KMS-11 (cell line): ENCODE data around the gene UCHL1.
"Not testable (repeated sequence)": the region's sequence is repeated elsewhere in the genome, so short reads cannot be mapped to it uniquely, and the experiment has no call there.

ENCODE experiments used
- H2AFZ ChIP-seq: fragments of 200-600 bp; sonication (generic); 2 replicates; pipeline ENCODE4 v1.6.1; 2016; ENCODE audit warnings: antibody characterized with exemption, mixed run types, low read depth
- H3K27ac ChIP-seq: fragments of 200-600 bp; sonication (generic); 2 replicates; pipeline ENCODE4 v1.6.1; 2016; ENCODE audit warnings: mild to moderate bottlenecking, mixed run types
- H3K27me3 ChIP-seq: fragments of 200-600 bp; sonication (generic); 2 replicates; pipeline ENCODE4 v1.6.1; 2017; ENCODE audit warnings: mild to moderate bottlenecking, low read depth, mixed run types, moderate library complexity; ENCODE audit not compliant: insufficient read depth
- H3K36me3 ChIP-seq: fragments of 200-600 bp; sonication (generic); 2 replicates; pipeline ENCODE4 v1.6.1; 2017; ENCODE audit warnings: mild to moderate bottlenecking, mixed run types; ENCODE audit not compliant: insufficient read depth
- H3K4me1 ChIP-seq: fragments of 200-600 bp; sonication (generic); 2 replicates; pipeline ENCODE4 v1.6.1; 2016; ENCODE audit warnings: mild to moderate bottlenecking, low read depth, mixed run types; ENCODE audit not compliant: poor library complexity, severe bottlenecking
- H3K4me2 ChIP-seq: fragments of 200-600 bp; sonication (generic); 2 replicates; pipeline ENCODE4 v1.7.0; 2016; ENCODE audit warnings: mild to moderate bottlenecking, mixed run types
- H3K4me3 ChIP-seq: fragments of 200-600 bp; sonication (generic); IDR thresholded peaks from 2 replicates; pipeline ENCODE4 v1.6.1; 2017; ENCODE audit warnings: low read depth, low read length, mixed read lengths; ENCODE audit not compliant: insufficient read depth
- H3K79me2 ChIP-seq: fragments of 200-600 bp; sonication (generic); 2 replicates; pipeline ENCODE4 v1.6.1; 2016; ENCODE audit warnings: low read depth, mixed run types; ENCODE audit not compliant: insufficient read depth
- H3K9ac ChIP-seq: fragments of 200-600 bp; sonication (generic); 2 replicates; pipeline ENCODE4 v1.6.1; 2016; ENCODE audit warnings: mild to moderate bottlenecking, mixed run types
- H4K20me1 ChIP-seq: fragments of 200-600 bp; sonication (generic); 2 replicates; pipeline ENCODE4 v1.6.1; 2016; ENCODE audit warnings: mild to moderate bottlenecking, mixed run types; ENCODE audit not compliant: insufficient read depth
- TF ChIP-seq, protein P1 (sequence below): fragments of 200-600 bp; sonication (generic); conservative IDR thresholded peaks from 2 replicates; pipeline ENCODE4 v1.6.1; 2017; ENCODE audit warnings: low read depth, mild to moderate bottlenecking, antibody characterized with exemption, low read length, moderate library complexity, mixed read lengths

The UCHL1 gene

DNA sequence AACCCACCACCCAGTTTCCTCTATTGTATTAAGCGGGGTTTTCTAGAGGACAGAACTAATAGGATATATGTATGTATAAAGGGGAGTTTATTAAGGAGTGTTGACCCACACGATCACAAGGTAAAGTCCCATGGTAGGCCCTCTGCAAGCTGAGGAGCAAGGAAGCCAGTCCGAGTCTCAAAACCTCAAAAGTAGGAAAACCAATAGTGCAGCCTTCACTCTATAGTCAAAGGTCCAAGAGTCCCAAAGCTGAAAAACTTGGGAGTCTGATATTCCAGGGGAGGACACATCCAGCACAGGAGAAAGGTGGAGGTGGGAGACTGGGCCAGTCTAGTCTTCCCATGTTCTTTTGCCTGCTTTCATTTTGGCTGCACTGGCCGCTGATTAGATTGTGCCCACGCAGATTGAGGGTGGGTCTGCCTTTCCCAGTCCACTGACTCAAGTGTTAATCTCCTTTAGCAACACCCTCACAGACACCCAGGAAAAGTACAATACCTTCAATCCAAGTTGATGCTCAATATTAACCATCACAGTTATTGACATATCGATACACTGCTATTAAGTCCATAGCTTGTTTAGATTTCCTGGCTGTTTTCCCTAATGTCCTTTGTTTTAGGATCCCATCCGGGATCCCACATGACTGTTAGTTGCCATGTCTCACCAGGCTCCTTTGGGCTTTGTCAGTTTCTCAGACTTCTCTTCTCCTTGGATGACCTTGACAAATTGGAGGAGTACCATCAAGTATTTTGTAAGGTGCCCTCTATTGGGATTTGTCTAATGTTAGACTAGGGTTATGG is 12.2 kb downstream of the UCHL1 start:
- H3K27ac ChIP-seq = no peak overlapping the region
- H4K20me1 ChIP-seq = no peaks in the 10 kb centered on the region
- no peak overlapping the region for H3K4me3 ChIP-seq
- no peak overlapping the region for H3K9ac ChIP-seq
- H3K79me2 ChIP-seq = no peaks in the 10 kb centered on the region
- H3K27me3 ChIP-seq = no peaks in the 10 kb centered on the region
- H3K4me1 ChIP-seq = no peaks in the 10 kb centered on the region
- no peak overlapping the region for H2AFZ ChIP-seq
- H3K4me2 ChIP-seq = no peak overlapping the region
- TF ChIP-seq, protein P1, sequence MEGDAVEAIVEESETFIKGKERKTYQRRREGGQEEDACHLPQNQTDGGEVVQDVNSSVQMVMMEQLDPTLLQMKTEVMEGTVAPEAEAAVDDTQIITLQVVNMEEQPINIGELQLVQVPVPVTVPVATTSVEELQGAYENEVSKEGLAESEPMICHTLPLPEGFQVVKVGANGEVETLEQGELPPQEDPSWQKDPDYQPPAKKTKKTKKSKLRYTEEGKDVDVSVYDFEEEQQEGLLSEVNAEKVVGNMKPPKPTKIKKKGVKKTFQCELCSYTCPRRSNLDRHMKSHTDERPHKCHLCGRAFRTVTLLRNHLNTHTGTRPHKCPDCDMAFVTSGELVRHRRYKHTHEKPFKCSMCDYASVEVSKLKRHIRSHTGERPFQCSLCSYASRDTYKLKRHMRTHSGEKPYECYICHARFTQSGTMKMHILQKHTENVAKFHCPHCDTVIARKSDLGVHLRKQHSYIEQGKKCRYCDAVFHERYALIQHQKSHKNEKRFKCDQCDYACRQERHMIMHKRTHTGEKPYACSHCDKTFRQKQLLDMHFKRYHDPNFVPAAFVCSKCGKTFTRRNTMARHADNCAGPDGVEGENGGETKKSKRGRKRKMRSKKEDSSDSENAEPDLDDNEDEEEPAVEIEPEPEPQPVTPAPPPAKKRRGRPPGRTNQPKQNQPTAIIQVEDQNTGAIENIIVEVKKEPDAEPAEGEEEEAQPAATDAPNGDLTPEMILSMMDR = no peak
- H3K36me3 ChIP-seq = no peaks in the 10 kb centered on the region; the same call in 1 of the 2 replicates

DNA sequence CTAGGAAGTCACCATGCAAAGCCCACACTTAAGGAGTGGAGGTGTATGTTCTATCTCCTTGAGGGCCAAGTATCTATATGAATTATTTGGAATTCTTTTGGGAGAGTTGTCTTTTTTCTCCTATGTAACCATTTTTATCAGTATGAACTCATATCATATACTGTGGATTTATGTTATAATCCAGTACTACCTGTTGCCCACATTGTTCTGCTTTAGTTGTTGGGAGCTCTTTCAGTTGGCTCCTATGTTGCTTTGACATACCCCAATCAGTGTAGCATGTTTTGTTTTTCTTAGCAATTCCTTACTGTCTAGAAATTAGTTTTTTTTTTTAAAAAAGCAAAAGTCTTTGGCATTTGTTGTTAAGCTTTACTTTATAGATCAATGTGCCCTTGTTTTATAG is 13.0 kb downstream of the UCHL1 start:
- H4K20me1 ChIP-seq = no peaks in the 10 kb centered on the region

DNA sequence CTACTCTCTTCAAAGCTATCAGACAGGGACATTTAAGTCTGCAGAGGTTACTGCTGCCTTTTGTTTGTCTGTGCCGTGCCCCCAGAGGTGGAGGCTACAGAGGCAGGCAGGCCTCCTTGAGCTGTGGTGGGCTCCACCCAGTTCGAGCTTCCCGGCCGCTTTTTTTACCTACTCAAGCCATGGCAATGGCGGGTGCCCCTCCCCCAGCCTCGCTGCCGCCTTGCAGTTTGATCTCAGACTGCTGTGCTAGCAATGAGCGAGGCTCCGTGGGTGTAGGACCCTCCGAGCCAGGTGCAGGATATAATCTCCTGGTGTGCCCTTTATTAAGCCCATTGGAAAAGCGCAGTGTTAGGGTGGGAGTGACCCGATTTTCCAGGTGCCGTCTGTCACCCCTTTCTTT is 19.2 kb downstream of the UCHL1 start:
- not testable (repeated sequence) for H3K4me3 ChIP-seq, H3K79me2 ChIP-seq, H4K20me1 ChIP-seq, H3K27me3 ChIP-seq, H3K27ac ChIP-seq, H3K36me3 ChIP-seq, H3K4me2 ChIP-seq, H3K4me1 ChIP-seq, H3K9ac ChIP-seq, H2AFZ ChIP-seq

More for the DNA sequence above, 13.0 kb downstream of the UCHL1 start:
- H3K9ac ChIP-seq = no peak overlapping the region
- H3K4me3 ChIP-seq = no peak overlapping the region
- no peak overlapping the region for H3K4me2 ChIP-seq
- H3K4me1 ChIP-seq = no peaks in the 10 kb centered on the region
- no peak overlapping the region for H3K27ac ChIP-seq
- H3K27me3 ChIP-seq = no peaks in the 10 kb centered on the region
- no peak overlapping the region for H2AFZ ChIP-seq
- H3K79me2 ChIP-seq = no peaks in the 10 kb centered on the region
- no peaks in the 10 kb centered on the region; the same call in 1 of the 2 replicates for H3K36me3 ChIP-seq
- TF ChIP-seq, protein P1 = no peak

DNA sequence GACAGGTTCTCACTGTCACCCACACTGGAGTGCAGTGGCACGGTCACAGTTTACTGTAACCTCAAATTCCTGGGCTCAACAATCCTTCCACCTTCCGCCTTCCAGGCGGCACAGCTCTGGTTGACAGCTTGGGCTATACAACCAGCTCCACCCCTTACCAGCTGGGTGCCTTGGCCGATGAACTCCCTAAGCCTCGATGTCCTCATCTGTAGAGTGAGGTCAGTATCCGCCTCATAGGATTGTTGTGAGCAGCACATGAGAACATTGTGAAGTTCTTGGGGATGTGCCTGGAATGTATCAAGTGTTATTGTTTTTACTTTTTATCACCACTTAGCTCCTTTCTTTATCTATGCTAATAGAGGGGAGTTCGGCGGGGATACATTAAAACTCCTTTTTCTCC is 23.3 kb downstream of the UCHL1 start:
- Histone ChIP-seq H3K9ac (no peak overlapping the region), H4K20me1 (no peaks in the 10 kb centered on the region), H3K4me1 (no peaks in the 10 kb centered on the region), H3K27me3 (no peaks in the 10 kb centered on the region), H3K4me2 (no peak overlapping the region), H3K79me2 (no peaks in the 10 kb centered on the region), H3K36me3 (no peaks in the 10 kb centered on the region), H3K27ac (no peak overlapping the region), H3K4me3 (no peak overlapping the region), H2AFZ (no peak overlapping the region)
- TF ChIP-seq, protein P1 = no peak

DNA sequence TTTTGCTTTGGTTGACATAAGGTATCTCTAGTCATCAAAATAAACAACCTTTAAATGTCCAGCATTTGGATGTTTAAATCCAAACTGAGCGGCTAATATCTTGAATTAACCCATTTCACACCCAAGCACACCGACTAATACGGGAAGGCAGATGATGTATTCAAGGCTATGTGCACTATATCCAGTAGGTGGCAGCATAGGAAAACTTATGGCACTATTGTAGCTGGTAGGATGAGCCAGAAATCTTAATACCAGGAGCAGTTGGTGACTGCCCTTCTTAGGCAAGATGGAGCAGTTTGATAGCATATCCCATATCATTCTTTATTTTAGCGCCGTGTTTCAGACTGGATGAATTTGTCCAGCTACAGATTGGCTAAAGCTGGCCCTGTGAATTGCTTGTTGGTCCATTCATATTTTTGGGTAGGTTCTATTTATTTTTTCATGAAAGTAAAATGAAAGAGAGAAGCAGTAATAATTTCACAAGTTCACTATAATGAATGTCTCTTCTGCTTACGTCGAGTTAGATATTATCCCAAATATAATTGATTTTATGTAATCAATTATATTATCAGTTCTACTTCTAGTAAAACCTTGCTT is 24.4 kb downstream of the UCHL1 start:
- Histone ChIP-seq H3K4me2 (no peak overlapping the region), H3K4me3 (no peak overlapping the region), H4K20me1 (no peaks in the 10 kb centered on the region)

More for the DNA sequence above, 24.4 kb downstream of the UCHL1 start:
- TF ChIP-seq, protein P1 = peak; percentile 77
- Histone ChIP-seq H3K36me3 (no peaks in the 10 kb centered on the region), H3K27ac (no peak overlapping the region), H2AFZ (no peak overlapping the region), H3K9ac (no peak overlapping the region), H3K4me1 (no peaks in the 10 kb centered on the region), H3K27me3 (no peaks in the 10 kb centered on the region), H3K79me2 (no peaks in the 10 kb centered on the region)
